GM19452 (cell line): ENCODE measurements around the gene PDZRN4.
"Not testable (repeated sequence)": the region's sequence is repeated elsewhere in the genome, so short reads cannot be mapped to it uniquely, and the experiment has no call there.

ENCODE experiments used
- ATAC-seq: cut with Tn5 transposase; IDR thresholded peaks from one replicate; pipeline ENCODE4 v1.9.1; 2021; ENCODE audit not compliant: unreplicated experiment

Gene PDZRN4

DNA sequence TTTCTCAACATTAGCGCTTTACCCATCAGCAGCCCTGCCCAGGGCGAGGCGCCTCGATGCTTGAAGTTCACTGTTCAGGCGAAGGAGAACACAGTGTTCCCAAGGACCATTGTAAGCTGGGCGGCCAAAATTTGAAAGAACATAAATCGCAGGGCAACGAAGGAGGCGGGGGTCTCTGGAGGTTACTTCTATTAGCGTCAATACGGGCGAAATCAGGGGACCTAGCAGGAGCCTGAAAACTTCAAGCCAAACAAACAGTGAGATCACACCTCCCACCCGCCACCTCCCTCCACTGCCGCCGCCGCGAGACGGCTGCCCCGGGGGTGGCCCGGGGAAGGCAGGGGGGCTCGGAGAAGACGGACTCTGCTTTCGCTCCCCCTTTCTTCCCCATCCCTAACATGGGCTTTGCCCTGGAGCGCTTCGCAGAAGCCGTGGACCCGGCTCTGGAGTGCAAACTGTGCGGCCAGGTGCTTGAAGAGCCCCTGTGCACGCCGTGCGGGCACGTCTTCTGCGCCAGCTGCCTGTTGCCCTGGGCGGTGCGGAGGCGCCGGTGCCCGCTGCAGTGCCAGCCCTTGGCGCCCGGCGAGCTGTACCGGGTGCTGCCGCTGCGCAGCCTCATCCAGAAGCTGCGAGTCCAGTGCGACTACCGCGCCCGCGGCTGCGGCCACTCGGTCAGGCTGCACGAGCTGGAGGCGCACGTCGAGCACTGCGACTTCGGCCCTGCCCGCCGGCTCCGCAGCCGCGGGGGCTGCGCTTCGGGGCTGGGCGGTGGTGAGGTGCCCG is at the start of gene PDZRN4:
Gene PDZRN4 (plus strand): TSS at position 263 of the 783 bp plus-strand sequence.
- ATAC-seq: no peak

DNA sequence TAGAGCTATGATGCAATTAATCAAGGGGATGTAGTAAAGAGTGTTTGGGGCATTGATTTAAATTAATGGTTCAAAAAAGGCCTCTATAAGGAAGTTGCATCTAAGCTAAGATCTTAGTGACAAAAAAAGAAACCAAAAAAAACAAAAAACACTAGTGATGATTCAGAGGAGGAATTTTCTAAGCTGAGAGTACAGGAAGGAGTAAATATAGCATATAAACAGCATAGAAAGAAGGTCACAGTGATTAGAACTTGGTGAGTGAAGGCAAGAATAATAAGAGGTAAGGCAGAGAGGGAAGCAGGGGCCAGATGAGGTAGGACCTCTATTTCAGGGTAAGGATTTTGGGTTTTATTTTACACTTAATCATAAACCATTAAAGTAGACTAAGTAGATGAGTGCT is 48.0 kb upstream of the PDZRN4 start:
- ATAC-seq: no peak

DNA sequence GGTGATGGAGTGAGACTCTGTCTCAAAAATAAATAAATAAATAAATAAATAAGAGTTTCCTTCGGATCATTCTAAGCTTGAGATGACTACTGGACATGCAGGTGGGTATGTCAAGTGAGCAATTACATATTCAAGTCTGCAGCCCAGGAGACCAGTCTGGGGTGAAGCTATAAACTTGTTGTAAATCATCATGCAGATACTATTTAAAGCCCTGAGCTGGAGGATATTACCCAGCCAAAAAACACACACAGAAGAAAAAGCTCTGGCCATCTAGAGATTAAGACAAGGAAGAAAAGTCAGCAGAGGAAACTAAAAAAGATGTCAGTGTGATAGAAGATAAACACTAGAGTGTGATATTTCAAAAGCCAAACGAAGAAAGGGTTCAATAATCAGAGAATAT is 47.0 kb upstream of the PDZRN4 start:
- ATAC-seq: no peak

DNA sequence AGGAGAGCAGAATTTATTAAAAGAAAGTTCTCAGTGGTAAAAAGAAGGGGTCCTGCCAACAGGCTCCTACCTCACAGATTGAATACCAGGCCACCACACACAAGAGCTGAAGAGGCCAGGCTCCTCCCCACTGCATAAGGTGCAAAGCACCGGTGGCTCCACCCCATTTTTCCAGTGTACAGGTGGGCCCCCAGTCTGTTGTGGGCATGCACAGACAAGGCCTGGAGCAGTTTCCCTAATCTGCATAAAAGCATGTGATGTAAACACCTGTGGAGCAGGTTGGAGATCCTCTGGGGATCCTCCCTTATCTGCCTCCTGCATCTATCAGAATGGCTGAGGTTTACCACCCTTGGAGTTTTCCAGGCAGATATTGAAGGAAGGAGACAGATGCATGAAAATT is 45.7 kb upstream of the PDZRN4 start:
- no peak for ATAC-seq

DNA sequence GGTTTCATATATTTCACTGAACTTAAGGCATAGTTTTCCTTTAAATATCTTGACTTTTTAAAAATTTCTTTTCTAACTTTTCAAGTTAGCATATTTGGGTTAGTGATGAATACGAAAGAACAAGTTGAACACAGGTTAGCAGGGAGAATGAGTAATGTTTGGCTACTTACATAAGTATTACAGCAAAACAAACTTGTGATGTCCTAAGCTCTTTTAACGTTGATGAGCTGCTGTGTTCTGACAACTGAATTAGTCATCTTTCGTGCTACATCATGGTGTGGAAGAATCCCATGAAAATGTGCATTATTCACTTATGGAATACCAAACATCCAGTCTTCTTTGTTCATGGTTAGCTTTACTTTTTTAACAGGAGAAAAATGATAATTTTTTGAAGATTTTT is 36.3 kb upstream of the PDZRN4 start:
- no peak for ATAC-seq

DNA sequence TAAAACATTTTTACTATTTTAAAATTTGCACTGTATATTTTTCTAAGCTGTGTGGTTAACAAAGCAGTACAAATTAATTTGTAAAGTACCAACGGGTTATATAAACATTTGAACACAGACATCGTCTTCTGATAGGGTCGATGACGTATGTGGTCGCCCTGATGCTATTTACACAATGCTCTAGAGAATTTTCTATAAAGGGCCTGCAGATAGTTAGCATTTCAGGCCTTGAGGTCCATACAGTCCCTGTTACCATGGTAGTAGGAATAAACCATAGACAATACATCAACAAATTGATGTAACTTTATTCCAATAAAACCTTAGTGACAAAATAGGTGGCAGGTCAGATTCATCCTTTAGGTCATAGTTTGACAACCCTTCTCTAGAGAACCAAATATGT is 25.7 kb upstream of the PDZRN4 start:
- no peak for ATAC-seq

DNA sequence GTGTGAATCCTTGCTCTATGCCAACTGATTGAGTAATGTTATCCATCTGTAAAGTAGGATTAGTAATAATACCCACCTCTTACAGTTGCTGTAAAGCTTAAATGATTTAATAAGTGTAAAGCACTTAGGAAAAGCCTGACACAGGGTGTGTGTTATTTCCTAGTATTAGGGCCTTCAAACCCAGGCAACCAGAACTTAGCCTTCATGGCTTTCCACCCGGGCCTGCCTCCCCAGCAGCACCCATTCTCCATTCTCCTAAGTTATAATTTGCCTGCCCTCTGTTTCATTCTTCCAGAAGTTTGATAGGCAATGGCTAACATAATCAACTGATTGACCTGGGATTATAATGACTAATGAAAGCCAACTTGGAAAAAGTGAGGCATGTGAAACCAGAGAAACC is 20.4 kb upstream of the PDZRN4 start:
- ATAC-seq: no peak

DNA sequence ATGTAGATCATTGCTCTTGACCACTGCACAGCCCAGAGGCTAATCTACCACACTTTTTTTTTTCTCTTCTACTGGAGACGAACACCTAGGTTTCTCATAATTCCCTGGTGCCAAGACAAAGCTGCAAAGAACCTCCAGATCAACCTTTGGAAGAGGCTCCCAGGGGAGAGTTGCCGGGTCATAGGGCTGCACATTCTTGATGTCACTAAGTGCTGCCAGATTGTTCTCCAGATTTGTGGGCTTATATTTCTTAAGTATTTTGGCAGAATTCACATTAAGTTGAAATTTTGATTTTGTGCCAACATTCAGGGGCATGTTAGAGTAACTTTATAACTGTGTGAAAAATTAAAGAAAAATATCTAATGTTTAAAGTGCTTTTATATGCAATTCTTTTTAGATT is 13.5 kb upstream of the PDZRN4 start:
- ATAC-seq: no peak

DNA sequence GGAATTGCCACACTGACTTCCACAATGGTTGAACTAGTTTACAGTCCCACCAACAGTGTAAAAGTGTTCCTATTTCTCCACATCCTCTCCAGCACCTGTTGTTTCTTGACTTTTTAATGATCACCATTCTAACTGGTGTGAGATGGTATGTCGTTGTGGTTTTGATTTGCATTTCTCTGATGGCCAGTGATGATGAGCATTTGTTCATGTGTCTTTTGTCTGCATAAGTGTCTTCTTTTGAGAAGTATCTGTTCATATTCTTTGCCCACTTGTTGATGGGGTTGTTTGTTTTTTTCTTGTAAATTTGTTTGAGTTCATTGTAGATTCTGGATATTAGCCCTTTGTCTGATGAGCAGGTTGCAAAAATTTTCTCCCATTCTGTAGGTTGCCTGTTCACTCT is 8.6 kb upstream of the PDZRN4 start:
- ATAC-seq: not testable (repeated sequence)

DNA sequence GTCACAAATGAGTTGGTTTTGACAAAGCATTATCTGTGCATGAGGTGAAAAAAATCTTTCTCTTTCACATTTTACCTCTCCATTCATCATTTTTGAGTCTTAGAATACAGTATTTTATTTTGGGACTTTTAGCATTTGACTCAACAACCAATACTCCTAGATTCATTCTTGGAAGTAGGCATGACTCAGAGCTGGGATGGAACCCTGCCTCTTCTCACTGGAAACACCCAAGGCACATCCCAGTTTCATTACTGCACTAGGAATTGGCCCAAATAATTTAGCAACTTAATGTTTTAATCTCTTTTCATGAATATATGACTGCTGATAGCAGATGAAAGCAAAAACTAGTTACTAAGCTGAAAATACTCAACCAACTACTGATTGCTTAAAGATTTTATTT is 3.3 kb upstream of the PDZRN4 start:
- no peak for ATAC-seq

DNA sequence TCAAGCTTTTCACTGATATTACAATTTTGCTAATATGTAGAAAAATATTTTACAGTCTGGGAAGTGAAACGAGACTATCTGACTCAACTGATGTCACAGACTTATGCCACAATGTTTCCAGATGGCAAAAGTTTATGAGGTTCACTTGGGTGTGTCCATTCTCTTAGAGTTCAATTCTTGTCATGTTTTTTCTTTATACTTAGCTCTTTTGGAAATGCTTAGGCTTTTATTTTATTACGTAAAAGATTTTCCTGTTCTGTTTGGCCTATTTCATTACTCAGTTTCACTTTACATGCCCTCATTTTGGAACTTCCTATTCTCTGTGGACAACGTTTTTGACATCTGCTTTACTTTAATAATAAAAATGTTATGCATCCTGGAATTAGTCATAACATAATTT is 2.1 kb upstream of the PDZRN4 start:
- no peak for ATAC-seq

DNA sequence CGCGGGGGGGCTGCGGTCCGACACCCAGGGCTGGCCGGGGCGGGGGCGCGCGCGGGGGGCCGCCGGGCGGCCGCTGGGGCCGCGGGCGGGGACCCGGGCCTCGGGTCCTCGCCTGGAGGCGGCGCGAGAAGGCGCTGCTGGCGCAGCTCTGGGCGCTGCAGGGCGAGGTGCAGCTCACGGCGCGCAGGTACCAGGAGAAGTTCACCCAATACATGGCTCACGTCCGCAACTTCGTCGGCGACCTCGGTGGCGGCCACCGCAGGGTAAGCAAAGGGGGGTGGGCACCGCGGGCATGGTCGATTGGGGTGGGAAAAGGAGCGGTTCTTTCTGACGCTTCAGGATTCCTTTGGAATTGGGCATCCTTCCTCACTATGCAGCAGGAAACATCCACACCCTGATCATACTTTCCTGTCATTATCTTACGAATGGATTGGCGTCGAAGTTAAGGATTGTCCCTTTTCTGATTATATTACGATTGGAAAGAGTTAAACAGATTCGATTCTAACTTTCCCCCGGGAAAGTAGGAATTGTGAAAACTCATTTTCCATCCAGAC is 798 bp downstream of the PDZRN4 start:
- no peak for ATAC-seq

DNA sequence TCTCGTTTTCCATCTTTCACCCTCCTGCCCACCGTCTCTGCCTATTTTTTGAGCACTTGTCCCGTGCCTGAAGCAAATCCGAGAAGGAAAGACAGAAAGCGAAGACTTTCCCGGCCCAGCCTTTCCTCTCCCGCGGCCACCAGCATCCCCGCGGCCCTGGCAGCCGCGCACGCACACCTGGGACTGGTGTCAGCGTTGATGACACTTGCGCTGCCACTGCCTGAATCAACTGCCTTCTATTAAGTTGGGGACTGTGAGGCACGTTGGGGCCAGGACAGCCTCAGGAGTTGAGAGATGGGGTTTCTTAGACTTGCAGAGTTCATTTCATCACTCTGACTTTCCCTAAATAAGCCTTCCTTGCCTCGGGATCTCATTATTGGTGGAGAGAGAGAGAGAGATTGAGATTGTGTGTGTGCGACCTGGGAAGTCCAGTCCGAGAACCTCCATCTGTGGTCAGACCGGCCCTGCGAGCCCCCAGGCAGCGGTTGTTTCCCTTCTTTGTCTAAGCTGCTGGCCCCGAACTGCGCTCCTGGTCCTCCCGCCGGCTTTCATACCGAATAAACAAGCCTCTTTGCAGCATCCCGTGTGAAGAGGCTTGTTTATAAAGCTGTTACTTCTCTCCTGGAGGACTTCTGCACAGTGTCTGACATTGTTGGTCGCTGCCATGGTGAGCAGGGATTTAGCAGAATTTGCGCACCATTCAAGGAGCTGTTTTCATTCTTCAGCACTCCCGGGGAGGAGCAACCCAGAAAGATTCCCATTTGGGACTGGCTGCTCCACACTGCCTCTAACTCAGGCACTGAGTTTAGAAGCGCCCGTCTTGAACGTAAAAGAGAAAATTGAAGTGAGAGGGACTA is 1.5 kb downstream of the PDZRN4 start:
- ATAC-seq: no peak

DNA sequence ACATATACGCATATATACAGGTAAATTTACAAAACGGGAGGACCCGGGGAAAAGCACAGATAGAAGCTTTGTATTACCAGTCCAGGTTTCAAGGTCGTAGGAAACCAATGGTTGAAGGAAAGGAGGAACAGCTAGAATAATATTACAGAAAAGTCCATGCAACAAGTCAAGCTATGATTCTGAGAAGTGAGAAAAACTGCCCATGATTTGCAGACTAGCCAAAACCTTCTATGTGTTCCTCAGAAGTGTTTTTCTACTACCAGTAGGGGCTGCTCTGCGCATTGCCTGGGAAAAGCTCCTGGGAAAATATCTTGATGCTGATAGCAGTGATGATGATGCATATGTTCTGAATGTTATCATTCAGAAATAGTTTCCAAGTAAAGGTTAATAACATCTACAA is 2.2 kb downstream of the PDZRN4 start:
- ATAC-seq: no peak

DNA sequence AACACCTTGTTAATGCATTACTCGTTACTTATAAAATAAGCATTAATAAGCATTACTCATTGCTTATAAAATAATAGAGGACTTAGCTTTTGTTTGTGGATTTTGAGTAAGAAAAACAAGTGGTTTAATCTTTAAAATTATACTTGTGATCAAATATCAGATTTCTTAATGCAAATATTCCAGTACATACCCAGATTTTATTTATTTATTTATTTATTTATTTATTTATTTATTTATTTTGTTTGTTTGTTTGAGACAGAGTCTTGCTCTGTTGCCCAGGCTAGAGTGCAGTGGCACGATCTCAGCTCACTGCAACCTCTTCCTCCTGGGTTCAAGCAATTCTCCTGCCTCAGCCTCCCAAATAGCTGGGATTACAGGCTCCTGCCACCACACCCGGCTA is 3.4 kb downstream of the PDZRN4 start:
- ATAC-seq: not testable (repeated sequence)

DNA sequence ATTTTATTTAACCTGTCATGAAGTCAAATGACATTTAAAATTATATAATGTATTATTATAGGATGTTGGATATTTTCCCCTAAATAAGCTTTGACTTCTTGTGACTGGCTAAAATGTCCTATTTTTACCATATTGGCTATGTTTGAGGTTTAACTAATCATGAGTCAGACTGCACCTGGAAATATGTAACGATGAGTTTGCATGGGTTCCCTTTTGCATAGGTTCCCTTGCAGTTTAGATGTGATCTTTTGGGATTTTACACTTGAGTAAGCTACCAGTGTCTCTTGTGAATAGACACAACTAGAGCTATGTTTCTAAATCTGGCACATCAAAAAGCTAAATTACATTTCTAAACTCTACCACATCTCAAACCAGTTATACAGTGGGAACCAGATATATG is 5.2 kb downstream of the PDZRN4 start:
- no peak for ATAC-seq

DNA sequence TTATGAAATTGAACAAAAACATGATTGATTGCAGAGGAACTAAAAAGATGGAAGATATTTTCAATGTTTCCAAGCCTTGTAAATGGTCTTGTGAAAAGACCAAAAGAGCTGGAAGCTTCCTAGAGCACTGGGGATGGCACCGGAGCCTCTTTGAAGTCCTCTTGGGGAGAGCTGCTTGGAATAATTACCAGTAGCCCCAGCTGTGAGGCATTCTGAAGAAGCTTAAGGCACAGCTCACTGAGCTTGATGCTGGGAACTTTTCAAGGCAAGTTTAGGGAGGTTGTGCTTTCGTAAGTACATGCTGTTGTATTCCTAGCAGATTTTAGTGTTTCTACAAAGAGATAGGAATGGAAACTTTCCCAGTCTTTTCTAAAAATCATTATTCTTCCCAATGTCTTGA is 13.9 kb downstream of the PDZRN4 start:
- ATAC-seq: no peak

DNA sequence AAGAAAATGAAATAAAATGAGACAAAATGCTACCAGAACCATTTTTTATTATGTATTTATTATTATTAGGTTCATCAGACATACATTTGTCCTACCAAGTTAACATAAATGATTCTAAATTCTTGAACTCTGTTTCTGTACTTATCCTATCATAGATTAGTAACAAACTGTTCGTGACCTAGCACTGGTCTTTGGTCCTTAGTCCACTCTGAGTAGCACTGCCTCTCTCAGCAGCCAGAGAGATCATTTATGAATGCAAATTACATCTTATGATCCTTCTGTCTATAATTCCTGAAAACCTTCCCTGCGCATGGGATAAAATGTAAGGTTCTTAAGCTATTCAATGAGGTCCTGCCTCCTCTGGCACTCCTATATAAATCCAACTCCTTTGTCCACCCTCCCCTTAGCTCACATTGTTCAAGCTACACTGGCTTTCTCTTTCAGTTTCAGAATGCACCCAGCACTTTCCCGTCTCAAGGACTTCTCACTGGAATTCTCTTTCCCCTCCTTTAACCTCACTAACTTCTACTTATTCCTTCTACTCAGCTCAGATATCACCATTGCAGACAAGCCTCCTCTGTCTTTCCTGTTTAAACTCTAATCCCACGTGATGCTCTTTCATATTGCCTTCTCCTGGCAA is 17.1 kb downstream of the PDZRN4 start:
- no peak for ATAC-seq

DNA sequence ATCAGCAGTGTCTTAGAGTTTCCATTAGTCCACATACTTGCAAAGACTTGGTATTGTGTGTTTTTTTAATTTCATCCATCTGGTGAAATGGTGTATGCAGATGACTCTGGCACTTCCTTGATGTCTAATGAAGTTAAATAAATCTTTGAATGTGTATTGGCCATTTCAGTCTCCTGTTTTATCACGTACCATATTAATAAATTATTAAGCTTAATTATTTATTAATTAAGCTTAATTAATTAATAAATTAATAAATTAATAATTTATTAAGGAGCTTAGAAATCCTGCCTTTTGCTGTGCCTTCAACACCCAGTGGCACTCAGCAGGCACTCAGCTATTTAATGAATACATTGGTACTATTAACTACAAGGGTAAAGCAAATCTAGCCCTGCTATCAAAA is 18.2 kb downstream of the PDZRN4 start:
- no peak for ATAC-seq

DNA sequence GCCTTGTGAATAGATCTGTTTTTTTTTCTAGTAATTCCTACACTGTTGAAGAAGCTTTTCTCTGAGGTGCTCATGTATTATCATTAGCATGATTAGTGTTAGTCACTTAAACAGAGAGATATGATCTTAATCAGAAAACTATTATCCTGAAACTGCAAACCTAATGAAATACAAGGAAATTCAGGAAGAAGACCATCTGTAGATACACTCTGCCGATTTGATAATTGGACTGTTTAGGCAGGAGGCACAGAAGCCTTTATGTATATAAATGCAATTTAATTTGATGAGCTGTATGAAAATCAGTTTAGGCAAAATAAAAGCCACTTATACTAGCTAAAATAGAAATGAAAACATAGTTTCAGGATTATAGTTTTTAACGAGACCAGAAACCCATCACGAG is 23.3 kb downstream of the PDZRN4 start:
- ATAC-seq: no peak

DNA sequence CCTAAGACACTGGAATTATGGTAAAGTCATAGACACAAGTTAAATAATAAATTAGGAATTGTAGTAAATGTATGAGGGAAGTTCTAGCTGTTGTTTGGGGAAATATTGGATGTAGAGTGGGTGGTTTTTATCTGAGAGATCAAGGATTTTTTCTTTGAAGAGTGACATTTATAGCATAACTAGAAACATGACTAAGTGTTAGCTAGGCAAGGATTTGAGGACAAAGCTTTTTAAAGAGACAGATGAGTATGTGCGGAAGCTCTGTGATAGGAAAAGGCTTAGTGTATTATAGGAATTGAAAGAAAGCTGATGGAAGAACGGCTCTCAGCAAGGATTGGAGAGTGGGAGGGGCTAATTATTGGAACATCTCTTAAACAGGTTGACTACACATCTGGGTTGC is 24.5 kb downstream of the PDZRN4 start:
- no peak for ATAC-seq

DNA sequence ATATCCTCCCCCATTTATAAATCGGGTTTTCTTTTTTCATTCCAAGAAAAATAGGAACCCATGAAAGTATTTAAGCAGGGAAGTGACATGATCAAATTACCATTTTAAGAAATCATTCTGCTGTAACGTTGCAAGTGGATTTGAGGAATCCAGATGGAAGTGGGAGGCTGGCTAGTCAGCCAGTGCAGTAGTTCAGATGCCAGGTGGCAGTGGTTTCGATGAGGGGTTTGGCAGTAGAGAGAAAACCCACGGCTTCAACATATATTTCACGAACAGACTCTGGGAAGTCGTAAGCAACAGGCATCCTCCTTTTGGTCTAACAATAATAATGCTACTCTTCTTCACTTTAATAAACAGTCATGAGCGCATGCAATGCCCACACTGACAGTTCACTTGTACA is 25.0 kb downstream of the PDZRN4 start:
- ATAC-seq: no peak
